Measurements from ENCODE around the gene MADCAM1.

The MADCAM1 gene

GRCh38 chr19:498977-499623 lies 2.8 kb downstream of the MADCAM1 start:
- no peak for DNase-seq
- in situ Hi-C loops (cut with HindIII; ENCODE audit: low pct_ligation_motif_present, low pct_unique_long_range_greater_than_20kb, low sequenced_read_pairs), result no loop called here

DNA sequence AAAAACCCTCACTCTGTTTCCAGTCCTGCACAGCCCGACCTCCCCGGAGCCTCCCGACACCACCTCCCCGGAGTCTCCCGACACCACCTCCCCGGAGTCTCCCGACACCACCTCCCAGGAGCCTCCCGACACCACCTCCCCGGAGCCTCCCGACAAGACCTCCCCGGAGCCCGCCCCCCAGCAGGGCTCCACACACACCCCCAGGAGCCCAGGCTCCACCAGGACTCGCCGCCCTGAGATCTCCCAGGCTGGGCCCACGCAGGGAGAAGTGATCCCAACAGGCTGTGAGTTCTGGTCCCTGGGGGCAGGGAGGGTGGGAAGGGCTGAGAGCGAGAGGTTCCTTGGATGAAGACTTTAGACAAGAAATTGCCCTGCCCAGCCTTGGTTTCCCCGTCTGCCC lies 5.4 kb downstream of the MADCAM1 start:
- in situ Hi-C loops (cut with HindIII; ENCODE audit: low pct_ligation_motif_present, low pct_unique_long_range_greater_than_20kb, low sequenced_read_pairs), result no loop called here
- DNase-seq, result no peak

DNA sequence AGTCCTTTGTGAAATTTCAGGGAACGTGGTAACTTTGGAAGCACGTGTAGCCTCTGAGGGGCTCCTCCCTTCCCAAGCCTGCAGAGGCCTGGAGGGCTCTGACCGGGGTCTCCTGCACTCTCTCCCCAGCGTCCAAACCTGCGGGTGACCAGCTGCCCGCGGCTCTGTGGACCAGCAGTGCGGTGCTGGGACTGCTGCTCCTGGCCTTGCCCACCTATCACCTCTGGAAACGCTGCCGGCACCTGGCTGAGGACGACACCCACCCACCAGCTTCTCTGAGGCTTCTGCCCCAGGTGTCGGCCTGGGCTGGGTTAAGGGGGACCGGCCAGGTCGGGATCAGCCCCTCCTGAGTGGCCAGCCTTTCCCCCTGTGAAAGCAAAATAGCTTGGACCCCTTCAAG lies 8.3 kb downstream of the MADCAM1 start:
- DNase-seq, result no peak
- in situ Hi-C loops (cut with HindIII; ENCODE audit: low pct_ligation_motif_present, low pct_unique_long_range_greater_than_20kb, low sequenced_read_pairs), result no loop called here

DNA sequence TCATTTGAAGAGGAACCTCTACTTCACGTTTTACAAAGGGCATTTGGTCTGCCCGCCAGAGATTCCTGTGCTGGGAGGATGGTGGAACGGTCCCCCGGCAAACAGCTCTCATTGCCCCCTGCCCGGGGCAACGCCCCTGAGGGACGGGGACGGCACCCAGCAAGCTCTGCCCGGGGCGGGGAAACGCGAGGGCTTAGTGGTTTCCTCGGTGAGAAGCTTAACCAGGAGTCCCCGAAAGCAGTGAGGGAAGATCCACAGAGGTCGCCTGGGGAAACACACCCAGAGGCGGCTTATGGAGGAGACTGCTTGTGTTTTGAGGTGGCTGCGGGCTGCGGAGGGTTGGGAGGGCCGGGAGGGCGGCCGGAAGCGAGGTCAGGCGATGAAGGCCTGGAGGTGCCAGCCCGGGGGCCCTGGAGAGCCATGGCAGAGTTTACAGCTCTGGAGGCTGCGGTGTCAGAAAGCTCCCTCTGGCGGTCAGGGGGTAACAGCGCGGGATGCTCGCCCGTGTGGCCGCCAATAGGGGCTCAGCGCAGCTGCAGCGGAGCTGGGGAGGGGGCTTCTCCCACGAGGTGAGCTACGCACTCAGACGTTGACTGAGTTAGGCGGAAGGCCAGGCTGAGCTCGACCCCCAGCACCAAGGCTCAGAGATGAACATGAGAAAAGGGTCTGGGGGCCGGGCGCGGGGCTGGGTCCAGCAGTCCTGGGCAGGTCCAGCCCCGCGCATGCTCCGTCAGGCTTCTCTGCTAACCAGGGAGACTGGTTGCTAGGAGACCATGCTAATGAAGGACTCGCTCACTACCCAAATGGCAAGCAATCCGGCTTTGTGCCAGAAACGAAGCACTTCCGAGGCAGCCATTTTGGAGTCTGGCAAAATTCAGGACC lies 10.4 kb downstream of the MADCAM1 start:
- in situ Hi-C loops (cut with HindIII; ENCODE audit: low pct_ligation_motif_present, low pct_unique_long_range_greater_than_20kb, low sequenced_read_pairs), result no loop called here
- DNase-seq, result peak; percentile 99

- DNase-seq, result peak; percentile 66
- in situ Hi-C loops (cut with HindIII; ENCODE audit: low pct_ligation_motif_present, low pct_unique_long_range_greater_than_20kb, low sequenced_read_pairs), result no loop called here
Measured at GRCh38 chr19:507286-508203, 11.3 kb downstream of the MADCAM1 start, which contains the start of gene TPGS1. Gene TPGS1, plus strand, starts transcription at chr19:507497. Its CDS starts 10 bp downstream, at chr19:507507.

GRCh38 chr19:508204-509150 lies 12.2 kb downstream of the MADCAM1 start:
- in situ Hi-C loops (cut with HindIII; ENCODE audit: low pct_ligation_motif_present, low pct_unique_long_range_greater_than_20kb, low sequenced_read_pairs), result no loop called here
- DNase-seq, result no peak

GRCh38 chr19:510606-511100 lies 14.4 kb downstream of the MADCAM1 start:
- DNase-seq, result peak; percentile 81
- in situ Hi-C loops (cut with HindIII; ENCODE audit: low pct_ligation_motif_present, low pct_unique_long_range_greater_than_20kb, low sequenced_read_pairs), result no loop called here

GRCh38 chr19:511101-511851 lies 15.0 kb downstream of the MADCAM1 start:
- no peak for DNase-seq

GRCh38 chr19:512547-513365 lies 16.5 kb downstream of the MADCAM1 start:
- no peak for DNase-seq

More at GRCh38 chr19:511101-511851, 15.0 kb downstream of the MADCAM1 start:
- in situ Hi-C loops (cut with HindIII; ENCODE audit: low pct_ligation_motif_present, low pct_unique_long_range_greater_than_20kb, low sequenced_read_pairs), result no loop called here

GRCh38 chr19:513368-514165 lies 17.3 kb downstream of the MADCAM1 start:
- in situ Hi-C loops (cut with HindIII; ENCODE audit: low pct_ligation_motif_present, low pct_unique_long_range_greater_than_20kb, low sequenced_read_pairs), result no loop called here
- no peak for DNase-seq

More at GRCh38 chr19:512547-513365, 16.5 kb downstream of the MADCAM1 start:
- in situ Hi-C loops (cut with HindIII; ENCODE audit: low pct_ligation_motif_present, low pct_unique_long_range_greater_than_20kb, low sequenced_read_pairs), result no loop called here

DNA sequence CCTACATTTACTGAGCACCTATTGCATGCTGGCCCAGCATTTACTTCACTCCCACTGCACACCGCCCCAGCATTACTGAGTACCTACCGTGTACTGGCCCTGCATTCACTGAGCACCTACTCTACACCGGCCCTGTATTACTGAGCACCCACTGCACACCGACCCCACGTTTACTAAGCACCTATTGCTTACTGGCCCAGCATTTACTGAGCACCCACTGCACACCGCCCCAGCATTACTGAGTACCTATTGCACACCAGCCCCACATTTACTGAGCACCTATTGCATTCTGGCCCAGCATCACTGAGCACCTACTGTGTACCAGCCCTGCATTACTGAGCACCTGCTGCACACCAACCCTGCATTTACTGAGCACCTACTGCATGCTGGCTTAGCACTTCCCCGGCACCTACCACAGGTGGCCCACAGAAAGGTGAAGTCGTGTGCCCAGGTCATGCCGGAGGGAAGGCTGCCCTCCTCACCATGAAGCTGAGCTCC lies 17.9 kb downstream of the MADCAM1 start:
- in situ Hi-C loops (cut with HindIII; ENCODE audit: low pct_ligation_motif_present, low pct_unique_long_range_greater_than_20kb, low sequenced_read_pairs), result no loop called here
- no peak for DNase-seq

- in situ Hi-C loops (cut with HindIII; ENCODE audit: low pct_ligation_motif_present, low pct_unique_long_range_greater_than_20kb, low sequenced_read_pairs), result no loop called here
- DNase-seq, result no peak
Measured at GRCh38 chr19:517721-518597, 21.7 kb downstream of the MADCAM1 start.

GRCh38 chr19:518598-519231 lies 22.4 kb downstream of the MADCAM1 start:
- in situ Hi-C loops (cut with HindIII; ENCODE audit: low pct_ligation_motif_present, low pct_unique_long_range_greater_than_20kb, low sequenced_read_pairs), result no loop called here
- DNase-seq, result no peak

GRCh38 chr19:519449-519865 lies 23.2 kb downstream of the MADCAM1 start:
- in situ Hi-C loops (cut with HindIII; ENCODE audit: low pct_ligation_motif_present, low pct_unique_long_range_greater_than_20kb, low sequenced_read_pairs), result no loop called here
- DNase-seq, result no peak
